H9 (cell line): ENCODE results near the gene TMEM175. TPM values are rescaled to one million over a fixed set of nuclear protein-coding genes. Genes with fewer than 3 reads are reported as not detected.

Experiments
- DNase-seq: peaks from one replicate; pipeline ENCODE4 v3.0.0-alpha.2; 2017
- H2AFZ ChIP-seq: one replicate; pipeline ENCODE4 v1.6.1; 2013; ENCODE audit warnings: mild to moderate bottlenecking, low read length, control low read depth, moderate library complexity
- H2AK5ac ChIP-seq: 2 replicates; pipeline ENCODE4 v1.6.1; 2013; ENCODE audit warnings: low read length, control low read depth, mixed read lengths; ENCODE audit not compliant: insufficient read length
- H2BK120ac ChIP-seq: one replicate; pipeline ENCODE4 v1.6.1; 2013; ENCODE audit warnings: low read depth, mild to moderate bottlenecking, low read length, control low read depth, inconsistent platforms; ENCODE audit not compliant: poor library complexity, severe bottlenecking
- H2BK12ac ChIP-seq: 2 replicates; pipeline ENCODE4 v1.6.1; 2013; ENCODE audit warnings: low read length, control low read depth, mixed read lengths, low read depth; ENCODE audit not compliant: insufficient read length
- H2BK15ac ChIP-seq: 2 replicates; pipeline ENCODE4 v1.6.1; 2013; ENCODE audit warnings: low read depth, low read length, control low read depth
- H2BK20ac ChIP-seq: one replicate; pipeline ENCODE4 v1.6.1; 2013; ENCODE audit warnings: low read depth, mild to moderate bottlenecking, low read length, control low read depth, inconsistent platforms; ENCODE audit not compliant: poor library complexity, severe bottlenecking
- H2BK5ac ChIP-seq: 2 replicates; pipeline ENCODE4 v1.6.1; 2013; ENCODE audit warnings: low read length, control low read depth, mixed read lengths; ENCODE audit not compliant: insufficient read length
- H3K14ac ChIP-seq: 2 replicates; pipeline ENCODE4 v1.6.1; 2013; ENCODE audit warnings: low read length, control low read depth; ENCODE audit not compliant: insufficient read depth
- H3K18ac ChIP-seq: 2 replicates; pipeline ENCODE4 v1.6.1; 2013; ENCODE audit warnings: low read depth, mild to moderate bottlenecking, mixed read lengths, low read length, control low read depth; ENCODE audit not compliant: insufficient read length
- H3K23ac ChIP-seq: 2 replicates; pipeline ENCODE4 v1.6.1; 2013; ENCODE audit warnings: low read length, control low read depth, mixed read lengths, low read depth; ENCODE audit not compliant: insufficient read length
- H3K23me2 ChIP-seq: 2 replicates; pipeline ENCODE4 v1.6.1; 2013; ENCODE audit warnings: low read depth, mild to moderate bottlenecking, mixed read lengths, low read length, control low read depth; ENCODE audit not compliant: insufficient read length, poor library complexity, severe bottlenecking
- H3K27ac ChIP-seq: 2 replicates; pipeline ENCODE4 v1.5.1; 2013; ENCODE audit warnings: low read length, control low read depth, mixed read lengths, low read depth; ENCODE audit not compliant: insufficient read length
- H3K27me3 ChIP-seq: 2 replicates; pipeline ENCODE4 v1.6.1; 2013; ENCODE audit warnings: low read length, control low read depth, inconsistent platforms; ENCODE audit not compliant: insufficient read depth
- H3K4ac ChIP-seq: 2 replicates; pipeline ENCODE4 v1.6.1; 2013; ENCODE audit warnings: low read depth, mild to moderate bottlenecking, control low read depth, inconsistent platforms, low read length, moderate library complexity
- H3K4me1 ChIP-seq: 2 replicates; pipeline ENCODE4 v1.6.1; 2013; ENCODE audit warnings: low read length, control low read depth, inconsistent platforms; ENCODE audit not compliant: insufficient read depth
- H3K4me2 ChIP-seq: 2 replicates; pipeline ENCODE4 v1.6.1; 2013; ENCODE audit warnings: low read length, control low read depth, mixed read lengths; ENCODE audit not compliant: insufficient read length, insufficient read depth
- H3K56ac ChIP-seq: 2 replicates; pipeline ENCODE4 v1.6.1; 2013; ENCODE audit warnings: low read depth, mild to moderate bottlenecking, mixed read lengths, low read length, control low read depth; ENCODE audit not compliant: insufficient read length
- H3K79me1 ChIP-seq: 2 replicates; pipeline ENCODE4 v1.6.1; 2013; ENCODE audit warnings: low read depth, mild to moderate bottlenecking, moderate library complexity, low read length, control low read depth, inconsistent platforms; ENCODE audit not compliant: insufficient read depth, poor library complexity, severe bottlenecking
- H3K79me2 ChIP-seq: 2 replicates; pipeline ENCODE4 v1.6.1; 2013; ENCODE audit warnings: low read length, control low read depth, inconsistent platforms; ENCODE audit not compliant: insufficient read depth
- H3K9ac ChIP-seq: 2 replicates; pipeline ENCODE4 v1.6.1; 2013; ENCODE audit warnings: low read length, control low read depth, mixed read lengths; ENCODE audit not compliant: insufficient read length; ENCODE audit errors: extremely low read depth
- H3K9me3 ChIP-seq: one replicate; pipeline ENCODE4 v1.6.1; 2013; ENCODE audit warnings: low read depth, low read length, inconsistent platforms; ENCODE audit not compliant: control insufficient read depth
- H3T11ph ChIP-seq: one replicate; pipeline ENCODE4 v1.6.1; 2013; ENCODE audit warnings: mild to moderate bottlenecking, low read length, control low read depth, inconsistent platforms
- H4K20me1 ChIP-seq: one replicate; pipeline ENCODE4 v1.6.1; 2013; ENCODE audit not compliant: control insufficient read depth, insufficient read length, insufficient read depth
- H4K5ac ChIP-seq: 2 replicates; pipeline ENCODE4 v1.6.1; 2013; ENCODE audit warnings: low read depth, mild to moderate bottlenecking, mixed read lengths, low read length, control low read depth; ENCODE audit not compliant: insufficient read length
- H4K8ac ChIP-seq: replicated peaks from 2 replicates; pipeline ENCODE4 v1.6.1; 2013; ENCODE audit warnings: low read length, control low read depth, mixed read lengths, low read depth; ENCODE audit not compliant: insufficient read length
- H4K91ac ChIP-seq: 2 replicates; pipeline ENCODE4 v1.6.1; 2013; ENCODE audit warnings: low read depth, mild to moderate bottlenecking, moderate library complexity, mixed read lengths, low read length, control low read depth; ENCODE audit not compliant: insufficient read length
- H3K27ac Mint-ChIP-seq, 3 experiments: 2 replicates in 2 of 3; 3 replicates in 1 of 3; pipeline ENCODE4 v1.8.0; 2020 to 2021; ENCODE audit warnings: mixed read lengths in 3 of 3, mild to moderate bottlenecking in 1 of 3, moderate library complexity in 1 of 3
- H3K27me3 Mint-ChIP-seq: 2 replicates; pipeline ENCODE4 v1.8.0; 2021; ENCODE audit warnings: low read depth, mild to moderate bottlenecking, moderate library complexity, mixed read lengths
- H3K36me3 Mint-ChIP-seq, 3 experiments: 2 replicates in 2 of 3; 3 replicates in 1 of 3; pipeline ENCODE4 v1.8.0; 2020 to 2021; ENCODE audit warnings: low read depth in 3 of 3, mixed read lengths in 3 of 3; ENCODE audit not compliant: insufficient read depth in 1 of 3
- H3K4me1 Mint-ChIP-seq, 2 experiments: 2 replicates each; pipeline ENCODE4 v1.8.0; 2020; ENCODE audit warnings: mixed read lengths in 2 of 2
- H3K4me3 Mint-ChIP-seq, 2 experiments: 2 replicates in 1 of 2; 3 replicates in 1 of 2; pipeline ENCODE4 v1.8.0; 2020 to 2021; ENCODE audit warnings: mild to moderate bottlenecking in 2 of 2, mixed read lengths in 2 of 2, moderate library complexity in 1 of 2
- H3K9me3 Mint-ChIP-seq, 2 experiments: 2 replicates in 1 of 2; 3 replicates in 1 of 2; pipeline ENCODE4 v1.8.0; 2020; ENCODE audit warnings: mild to moderate bottlenecking in 2 of 2, mixed read lengths in 2 of 2, moderate library complexity in 1 of 2
- WGBS: extraction: QIAGEN DNeasy Blood & Tissue Kit; methylation state at CpG from one replicate; pipeline ENCODE4 v1.1.7; 2013; ENCODE audit warnings: missing lambda C conversion rate, low lambda C conversion rate, mixed read lengths; ENCODE audit not compliant: insufficient read length; ENCODE audit errors: extremely low coverage; 5-methylcytosine and 5-hydroxymethylcytosine counted together
- total RNA-seq: library from RNA; stranded (reverse); gene quantifications from 2 replicates; pipeline ENCODE4 v1.2.1, GENCODE V29; 2021
- TF ChIP-seq, protein P1 (sequence below): fragments of 200-600 bp; sonication (generic); conservative IDR thresholded peaks from 3 replicates; pipeline ENCODE4 v1.8.0; 2021; ENCODE audit warnings: antibody characterized with exemption, mild to moderate bottlenecking

TMEM175 gene
- total RNA-seq, 1 experiment from 2014 or later, result 6.4 TPM

DNA sequence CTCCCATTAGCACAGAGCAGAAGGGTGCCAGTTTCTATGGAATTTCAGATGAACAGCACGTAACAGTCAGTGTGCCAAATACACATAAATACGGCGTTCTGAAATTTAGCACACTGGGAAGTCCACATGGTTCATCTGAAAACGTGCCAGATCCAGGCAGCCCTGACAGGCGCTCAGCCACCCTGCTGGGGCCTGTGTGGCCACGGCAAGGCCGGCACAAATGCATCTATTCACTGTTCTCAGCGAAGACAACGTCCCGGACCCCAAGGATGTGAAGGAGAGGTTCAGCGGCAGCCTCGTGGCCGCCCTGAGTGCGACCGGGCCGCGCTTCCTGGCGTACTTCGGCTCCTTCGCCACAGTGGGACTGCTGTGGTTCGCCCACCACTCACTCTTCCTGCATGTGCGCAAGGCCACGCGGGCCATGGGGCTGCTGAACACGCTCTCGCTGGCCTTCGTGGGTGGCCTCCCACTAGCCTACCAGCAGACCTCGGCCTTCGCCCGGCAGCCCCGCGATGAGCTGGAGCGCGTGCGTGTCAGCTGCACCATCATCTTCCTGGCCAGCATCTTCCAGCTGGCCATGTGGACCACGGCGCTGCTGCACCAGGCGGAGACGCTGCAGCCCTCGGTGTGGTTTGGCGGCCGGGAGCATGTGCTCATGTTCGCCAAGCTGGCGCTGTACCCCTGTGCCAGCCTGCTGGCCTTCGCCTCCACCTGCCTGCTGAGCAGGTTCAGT lies 25.5 kb downstream of the TMEM175 start:
- H3K4me2 ChIP-seq, result no peak overlapping the region
- no peak overlapping the region for H2BK5ac ChIP-seq
- H3K14ac ChIP-seq, result no peak overlapping the region; the same call in 1 of the 2 replicates
- no peak overlapping the region for H2BK20ac ChIP-seq
- no peak overlapping the region for H3K4ac ChIP-seq
- H3K36me3 Mint-ChIP-seq, result peaks cover 0 to 5% (median 0%) of the 10 kb centered on the region in 3 experiments; a peak in 1 of 7 replicates
- H4K91ac ChIP-seq, result no peak overlapping the region
- H3K4me1 Mint-ChIP-seq, result no peaks in the 10 kb centered on the region
- H2BK12ac ChIP-seq, result no peak overlapping the region
- H3K9ac ChIP-seq, result no peak overlapping the region
- H3K79me2 ChIP-seq, result no peaks in the 10 kb centered on the region
- no peaks in the 10 kb centered on the region for H3K4me1 ChIP-seq
- H3K79me1 ChIP-seq, result no peaks in the 10 kb centered on the region
- H3K27ac ChIP-seq, result no peak overlapping the region
- H2BK15ac ChIP-seq, result no peak overlapping the region
- H4K20me1 ChIP-seq, result no peaks in the 10 kb centered on the region
- no CpG with 5 or more reads among the region's 45 CpGs for WGBS
- H4K5ac ChIP-seq, result no peak overlapping the region
- no peak overlapping the region for H3K56ac ChIP-seq
- H3K27me3 ChIP-seq, result no peaks in the 10 kb centered on the region
- no peak overlapping the region for H3K18ac ChIP-seq
- H4K8ac ChIP-seq, result no peak overlapping the region
- no peaks in the 10 kb centered on the region for H3K9me3 ChIP-seq
- no peak overlapping the region for H3K23ac ChIP-seq
- H2AK5ac ChIP-seq, result no peak overlapping the region
- no peak overlapping the region for H2BK120ac ChIP-seq
- H3T11ph ChIP-seq, result no peak overlapping the region
- no peak overlapping the region; a peak in 1 of 5 replicates for H3K4me3 Mint-ChIP-seq
- no peak for DNase-seq
- H3K9me3 Mint-ChIP-seq, result no peaks in the 10 kb centered on the region
- no peaks in the 10 kb centered on the region for H3K27me3 Mint-ChIP-seq
- H3K27ac Mint-ChIP-seq, result no peak overlapping the region
- TF ChIP-seq, protein P1, sequence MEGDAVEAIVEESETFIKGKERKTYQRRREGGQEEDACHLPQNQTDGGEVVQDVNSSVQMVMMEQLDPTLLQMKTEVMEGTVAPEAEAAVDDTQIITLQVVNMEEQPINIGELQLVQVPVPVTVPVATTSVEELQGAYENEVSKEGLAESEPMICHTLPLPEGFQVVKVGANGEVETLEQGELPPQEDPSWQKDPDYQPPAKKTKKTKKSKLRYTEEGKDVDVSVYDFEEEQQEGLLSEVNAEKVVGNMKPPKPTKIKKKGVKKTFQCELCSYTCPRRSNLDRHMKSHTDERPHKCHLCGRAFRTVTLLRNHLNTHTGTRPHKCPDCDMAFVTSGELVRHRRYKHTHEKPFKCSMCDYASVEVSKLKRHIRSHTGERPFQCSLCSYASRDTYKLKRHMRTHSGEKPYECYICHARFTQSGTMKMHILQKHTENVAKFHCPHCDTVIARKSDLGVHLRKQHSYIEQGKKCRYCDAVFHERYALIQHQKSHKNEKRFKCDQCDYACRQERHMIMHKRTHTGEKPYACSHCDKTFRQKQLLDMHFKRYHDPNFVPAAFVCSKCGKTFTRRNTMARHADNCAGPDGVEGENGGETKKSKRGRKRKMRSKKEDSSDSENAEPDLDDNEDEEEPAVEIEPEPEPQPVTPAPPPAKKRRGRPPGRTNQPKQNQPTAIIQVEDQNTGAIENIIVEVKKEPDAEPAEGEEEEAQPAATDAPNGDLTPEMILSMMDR, result no peak
- H3K23me2 ChIP-seq, result no peaks in the 10 kb centered on the region
- H2AFZ ChIP-seq, result no peak overlapping the region
